GM19043 (cell line): ENCODE results near the gene BLOC1S5.

Experiments used
- ATAC-seq: cut with Tn5 transposase; IDR thresholded peaks from one replicate; pipeline ENCODE4 v1.9.1; 2021; ENCODE audit warnings: low read depth; ENCODE audit not compliant: unreplicated experiment

Gene BLOC1S5

GRCh38 chr6:8082954-8083858, 19.0 kb upstream of the BLOC1S5 start:
- ATAC-seq = no peak

- no peak for ATAC-seq
These were observed 18.4 kb upstream of the BLOC1S5 start for GRCh38 chr6:8082572-8082953.

- no peak for ATAC-seq
These were observed 16.4 kb upstream of the BLOC1S5 start for GRCh38 chr6:8080362-8081151.

GRCh38 chr6:8079126-8079525, 14.9 kb upstream of the BLOC1S5 start:
- ATAC-seq = no peak

GRCh38 chr6:8077991-8078390, 13.8 kb upstream of the BLOC1S5 start:
- ATAC-seq = no peak

- ATAC-seq = no peak
These were observed 11.5 kb upstream of the BLOC1S5 start for GRCh38 chr6:8075704-8076103.

GRCh38 chr6:8075185-8075584, 11.0 kb upstream of the BLOC1S5 start:
- ATAC-seq = no peak

GRCh38 chr6:8074213-8074612, 10.0 kb upstream of the BLOC1S5 start:
- no peak for ATAC-seq

GRCh38 chr6:8073758-8074157, 9.6 kb upstream of the BLOC1S5 start:
- ATAC-seq = no peak

- ATAC-seq = no peak
These were observed 6.5 kb upstream of the BLOC1S5 start for GRCh38 chr6:8070718-8071117.

- no peak for ATAC-seq
These were observed 5.6 kb upstream of the BLOC1S5 start for GRCh38 chr6:8069631-8070284.

GRCh38 chr6:8069151-8069550, 5.0 kb upstream of the BLOC1S5 start:
- ATAC-seq = no peak

GRCh38 chr6:8066108-8066507, 1.9 kb upstream of the BLOC1S5 start:
- no peak for ATAC-seq

- ATAC-seq = peak; percentile 24
These were observed 1.3 kb upstream of the BLOC1S5 start for GRCh38 chr6:8065519-8065911.

GRCh38 chr6:8064638-8065518, 689 bp upstream of the BLOC1S5 start:
- ATAC-seq = no peak

GRCh38 chr6:8061736-8062135, 2.5 kb downstream of the BLOC1S5 start:
- ATAC-seq = no peak

- ATAC-seq = no peak
These were observed 3.8 kb downstream of the BLOC1S5 start for GRCh38 chr6:8060346-8060745.

GRCh38 chr6:8059129-8059528, 5.1 kb downstream of the BLOC1S5 start:
- ATAC-seq = no peak

GRCh38 chr6:8057793-8058192, 6.4 kb downstream of the BLOC1S5 start:
- ATAC-seq = no peak

GRCh38 chr6:8057263-8057662, 6.9 kb downstream of the BLOC1S5 start:
- ATAC-seq = no peak
